ENCODE measurements around the gene NPM1.

The NPM1 gene

DNA sequence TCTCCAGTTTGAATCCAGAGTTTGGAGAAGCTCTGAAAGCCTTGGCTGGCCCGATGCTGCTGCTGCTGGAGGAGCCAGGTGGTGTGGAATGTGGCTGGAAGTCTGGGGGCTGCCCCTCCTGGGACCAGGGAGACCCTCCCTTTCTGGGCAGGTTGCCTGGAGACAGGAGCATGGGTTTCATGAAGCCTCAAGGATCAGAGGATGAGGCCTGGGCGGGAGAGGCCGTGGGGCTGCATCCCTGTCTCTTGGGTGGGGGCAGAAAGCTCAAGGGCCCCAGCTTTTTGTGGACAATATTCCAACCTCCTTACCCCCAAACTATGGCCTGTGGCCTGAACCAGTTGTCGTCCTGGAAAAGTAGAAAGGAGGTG lies 41.9 kb downstream of the NPM1 start:
- no peak for DNase-seq

DNA sequence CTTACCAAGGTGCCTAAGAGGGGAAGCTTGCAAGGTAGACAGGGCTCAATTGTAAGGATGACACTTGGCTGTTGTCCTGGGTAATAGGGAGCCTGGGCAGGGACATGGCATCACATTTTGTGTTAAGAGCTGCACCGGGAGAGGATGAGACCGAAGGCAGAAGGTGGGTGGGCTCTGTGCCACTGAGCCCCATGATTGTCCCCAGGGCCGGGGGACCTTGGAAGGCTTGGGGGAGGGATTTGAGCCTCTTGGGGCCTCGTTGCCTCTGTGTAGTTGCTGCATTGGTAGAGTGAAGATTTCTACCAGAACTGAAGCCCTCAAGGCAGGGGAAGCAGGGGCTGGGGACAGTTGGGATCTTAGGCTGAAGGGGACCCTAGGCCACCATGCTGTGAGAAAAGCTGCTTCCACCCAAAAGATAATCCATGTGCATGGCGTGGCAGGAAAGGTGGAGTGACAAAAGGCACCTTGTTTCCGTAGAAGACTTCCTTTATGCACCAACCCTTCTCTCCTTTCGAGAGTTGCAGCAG lies 43.7 kb downstream of the NPM1 start:
- DNase-seq = no peak

DNA sequence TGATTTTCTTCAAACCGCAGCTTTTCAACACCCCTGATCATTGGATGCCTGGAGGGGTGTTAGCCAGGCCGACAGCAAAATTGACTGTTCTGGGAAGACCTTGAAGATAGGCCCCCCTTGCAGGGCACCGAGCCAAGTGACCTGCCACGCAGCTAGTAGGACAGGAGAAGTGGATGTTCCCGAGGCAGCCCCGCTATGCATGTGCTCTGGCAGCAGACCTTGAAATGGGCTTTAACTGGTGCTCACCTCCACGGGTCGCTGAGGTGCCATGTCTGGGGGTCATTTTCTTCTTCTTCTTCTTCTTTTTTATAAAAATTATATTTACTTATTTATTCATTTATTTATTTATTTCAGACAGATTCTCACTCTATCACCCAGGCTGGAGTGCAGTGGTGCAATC lies 44.4 kb downstream of the NPM1 start:
- no peak for DNase-seq

DNA sequence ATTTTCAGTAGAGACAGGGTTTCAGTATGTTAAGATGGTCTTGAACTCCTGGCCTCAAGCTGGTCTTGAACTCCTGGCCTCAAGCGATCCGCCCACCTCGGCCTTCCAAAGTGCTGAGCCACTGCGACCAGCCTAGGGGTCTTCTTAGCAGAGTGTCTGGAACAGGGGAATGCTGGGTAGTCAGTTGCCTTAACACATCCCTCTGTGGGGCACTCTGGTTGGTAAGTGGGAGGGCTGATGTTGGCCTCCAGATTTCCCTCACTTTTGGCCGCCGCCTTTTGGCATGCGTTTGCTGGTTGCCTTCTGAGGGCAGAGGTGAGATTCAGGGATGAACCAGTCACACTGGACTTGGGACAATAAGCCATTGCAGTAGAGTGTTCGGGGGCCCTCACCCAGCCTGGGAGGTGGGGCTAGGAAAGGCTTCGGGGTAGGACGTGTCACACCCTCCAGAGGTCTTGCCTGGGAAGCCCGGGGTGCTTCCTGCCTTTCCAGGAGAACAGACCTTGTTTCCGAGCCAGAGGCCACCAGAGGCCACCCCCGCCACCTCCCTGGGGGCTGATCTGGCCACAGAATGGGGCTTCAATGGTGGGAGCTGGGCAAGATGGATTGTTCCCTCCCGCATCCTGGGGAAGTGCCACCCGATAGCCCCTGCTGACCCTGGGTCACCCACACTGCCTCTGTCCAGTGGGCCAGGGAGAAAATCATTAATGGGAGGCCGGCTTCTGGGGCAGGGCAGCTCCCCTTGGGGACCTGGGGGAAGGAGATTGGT lies 45.1 kb downstream of the NPM1 start:
- DNase-seq = no peak

DNA sequence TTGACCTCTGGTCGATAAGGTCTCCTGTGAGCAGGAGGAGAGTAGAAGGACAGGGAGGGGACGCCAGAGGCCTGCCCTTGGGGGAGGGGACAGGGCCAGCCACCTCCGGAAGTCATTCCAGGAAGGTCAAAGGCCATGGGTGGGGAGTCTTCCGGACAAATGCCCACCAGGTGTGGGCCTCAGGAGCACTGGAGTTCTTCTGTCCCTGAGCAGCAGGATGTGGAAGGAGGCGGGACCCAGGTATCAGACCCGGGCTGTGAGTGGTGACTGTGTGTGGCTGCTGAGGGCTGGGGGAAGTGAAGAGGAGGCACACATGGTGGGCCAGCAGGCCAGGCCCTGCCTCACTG lies 45.7 kb downstream of the NPM1 start:
- no peak for DNase-seq

DNA sequence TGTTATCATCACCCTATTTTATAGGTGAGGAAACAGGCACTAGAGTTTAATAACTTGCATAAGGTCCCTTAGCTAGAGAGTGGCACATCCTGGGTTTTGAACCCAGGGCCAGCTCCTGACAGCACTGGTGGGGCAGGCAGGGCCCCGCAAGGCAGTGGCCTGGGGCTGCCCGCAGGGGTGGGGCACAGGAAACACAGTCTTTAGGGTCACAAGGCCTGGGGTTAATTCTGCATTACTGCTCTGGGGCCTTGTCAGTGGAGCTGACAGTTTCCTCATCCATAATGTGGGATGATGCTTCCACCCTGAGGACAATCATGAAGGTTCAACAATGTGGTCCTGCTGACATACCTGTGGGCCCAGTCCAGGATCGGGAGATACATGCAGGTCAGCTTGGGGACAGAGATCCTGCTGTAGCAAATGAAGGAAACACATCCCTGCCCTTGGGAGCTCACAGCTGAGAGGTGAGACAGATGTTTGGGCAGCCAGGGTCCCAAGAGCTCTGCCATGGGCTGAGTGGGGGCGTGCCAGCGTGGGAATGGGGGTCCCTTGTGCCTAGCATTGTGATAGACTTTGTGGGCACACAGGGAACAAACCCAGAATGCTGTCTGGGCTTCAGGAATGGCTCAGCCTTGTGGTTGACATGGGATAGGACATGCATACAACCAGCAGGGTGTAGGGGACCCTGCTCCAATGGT lies 46.5 kb downstream of the NPM1 start:
- DNase-seq = no peak

DNA sequence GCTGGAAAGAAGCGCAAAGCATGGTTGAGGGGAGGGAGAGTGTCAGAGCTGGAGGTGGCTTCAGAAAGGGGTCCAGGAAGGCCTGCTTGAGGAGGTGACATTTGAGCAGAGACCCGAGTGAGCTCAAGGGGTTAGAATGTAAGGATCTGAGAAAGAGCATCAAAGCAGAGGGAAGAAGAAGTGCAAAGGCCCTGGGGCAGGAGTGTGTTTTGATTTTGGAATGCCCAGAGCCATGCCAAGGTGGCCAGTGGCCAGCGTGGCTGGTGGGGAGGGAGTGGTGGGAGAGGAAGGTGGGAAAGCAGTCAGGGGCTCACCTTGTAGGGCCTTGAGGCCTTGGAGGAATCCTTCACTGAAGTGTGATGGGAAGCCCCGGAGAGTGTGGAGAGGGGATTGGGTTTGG lies 47.2 kb downstream of the NPM1 start:
- DNase-seq = no peak

DNA sequence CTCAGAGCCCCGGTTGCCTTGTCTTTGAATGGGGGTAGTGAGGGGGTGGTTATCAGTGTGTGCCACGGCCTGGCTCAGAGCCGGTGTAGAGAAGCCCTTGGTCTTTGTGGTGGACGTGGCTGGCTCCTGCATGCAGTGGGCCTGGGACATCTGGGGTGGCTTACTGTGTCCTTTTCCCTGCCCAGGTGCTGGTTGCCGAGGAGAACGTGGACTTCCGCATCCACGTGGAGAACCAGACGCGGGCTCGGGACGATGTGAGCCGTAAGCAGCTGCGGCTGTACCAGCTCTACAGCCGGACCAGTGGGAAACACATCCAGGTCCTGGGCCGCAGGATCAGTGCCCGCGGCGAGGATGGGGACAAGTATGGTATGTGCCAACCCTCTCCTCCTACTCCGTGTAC lies 48.3 kb downstream of the NPM1 start:
- no peak for DNase-seq

DNA sequence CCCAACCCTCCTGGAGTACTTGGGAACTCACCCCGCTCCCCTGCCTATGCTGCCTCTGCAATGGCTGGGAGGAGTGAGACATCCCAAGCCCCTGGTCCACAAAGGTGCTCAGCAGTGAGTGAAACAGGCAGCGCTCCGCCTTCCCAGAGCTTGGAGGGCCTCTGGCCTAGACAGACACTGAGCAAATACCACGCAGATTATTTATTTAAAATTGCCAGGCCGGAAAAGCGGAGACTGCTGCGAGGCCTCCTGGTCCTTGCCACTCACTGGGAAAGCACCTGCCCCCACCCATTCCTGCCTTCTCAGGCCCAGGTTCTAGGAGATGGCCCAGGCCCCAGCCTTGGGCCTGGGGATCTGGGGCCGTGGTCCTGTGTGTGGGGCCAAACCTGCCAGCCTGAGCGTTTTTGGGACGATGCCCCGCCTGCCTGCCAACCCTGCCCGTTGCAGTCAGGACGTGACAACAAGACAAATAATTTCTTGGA lies 49.2 kb downstream of the NPM1 start:
- no peak for DNase-seq

DNA sequence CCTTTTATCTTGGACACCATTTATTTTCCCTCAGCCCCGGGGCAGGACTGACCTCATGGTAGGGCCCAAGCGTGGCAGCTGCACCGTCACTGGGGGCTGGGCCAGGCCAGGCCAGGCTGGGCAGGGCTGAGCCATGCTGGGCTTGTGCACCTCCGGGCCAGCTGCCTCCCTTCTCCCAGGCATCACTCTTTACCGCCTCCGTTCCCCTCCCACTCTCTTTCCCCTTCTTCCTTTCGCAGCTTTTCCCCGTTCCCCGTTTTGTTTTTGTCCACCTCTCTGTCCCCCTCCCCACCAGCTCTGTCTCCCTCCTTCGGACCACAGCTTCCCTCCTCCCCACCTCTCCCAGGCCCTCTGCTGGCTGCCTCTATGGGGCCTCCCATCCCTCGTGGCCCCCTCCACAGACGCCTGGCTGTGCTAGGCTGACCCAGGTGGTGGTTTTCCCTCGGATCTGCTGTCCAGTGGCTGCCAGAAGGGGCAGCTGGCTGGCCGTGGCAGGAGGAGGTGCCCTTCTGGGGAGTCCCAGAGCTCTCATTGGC lies 49.7 kb downstream of the NPM1 start:
- no peak for DNase-seq

DNA sequence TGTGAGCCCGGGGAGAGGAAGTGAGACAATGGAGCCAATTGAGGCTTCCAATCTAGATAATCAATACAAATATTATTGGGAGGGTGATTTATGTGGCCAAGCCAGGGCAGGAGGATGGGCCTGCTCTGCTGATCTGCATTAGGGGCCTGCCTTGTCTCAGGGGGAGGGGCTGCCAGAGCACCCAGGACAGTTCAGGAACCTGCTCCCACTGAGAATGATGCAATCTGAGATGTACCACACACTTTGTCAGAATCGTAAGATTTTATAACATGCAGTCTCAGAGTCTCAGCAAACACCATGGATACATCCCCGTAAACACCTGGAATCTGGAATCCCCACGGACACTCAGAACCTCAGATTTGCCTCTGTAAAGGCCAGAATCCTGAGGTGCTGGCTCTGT lies 51.1 kb downstream of the NPM1 start:
- DNase-seq = no peak

DNA sequence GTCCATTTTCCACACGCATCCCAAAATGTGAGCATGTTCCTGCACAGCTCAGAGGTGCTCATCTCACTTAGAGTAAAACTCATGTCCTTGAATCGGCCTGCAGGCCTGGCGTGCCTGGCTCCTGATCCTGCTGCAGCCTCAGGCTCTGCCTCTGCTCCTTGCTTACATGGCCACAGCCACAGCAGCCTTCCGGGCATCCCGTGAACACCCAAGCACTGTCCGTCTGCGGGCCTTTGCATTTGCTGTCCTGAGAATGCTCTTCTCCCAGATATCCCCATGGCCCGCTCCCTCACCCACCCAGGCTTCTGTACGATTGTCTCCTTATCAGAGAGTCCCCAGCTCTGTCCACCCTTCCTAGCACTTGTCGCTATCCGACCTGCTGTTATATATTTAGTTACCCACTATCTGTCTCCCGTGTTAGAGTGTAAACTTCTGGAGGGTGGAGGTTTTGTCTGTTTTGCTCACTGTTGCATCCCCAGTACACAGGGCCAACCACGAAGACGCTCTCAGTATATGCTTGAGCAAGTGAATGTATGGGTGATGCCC lies 53.7 kb downstream of the NPM1 start:
- no peak for DNase-seq

DNA sequence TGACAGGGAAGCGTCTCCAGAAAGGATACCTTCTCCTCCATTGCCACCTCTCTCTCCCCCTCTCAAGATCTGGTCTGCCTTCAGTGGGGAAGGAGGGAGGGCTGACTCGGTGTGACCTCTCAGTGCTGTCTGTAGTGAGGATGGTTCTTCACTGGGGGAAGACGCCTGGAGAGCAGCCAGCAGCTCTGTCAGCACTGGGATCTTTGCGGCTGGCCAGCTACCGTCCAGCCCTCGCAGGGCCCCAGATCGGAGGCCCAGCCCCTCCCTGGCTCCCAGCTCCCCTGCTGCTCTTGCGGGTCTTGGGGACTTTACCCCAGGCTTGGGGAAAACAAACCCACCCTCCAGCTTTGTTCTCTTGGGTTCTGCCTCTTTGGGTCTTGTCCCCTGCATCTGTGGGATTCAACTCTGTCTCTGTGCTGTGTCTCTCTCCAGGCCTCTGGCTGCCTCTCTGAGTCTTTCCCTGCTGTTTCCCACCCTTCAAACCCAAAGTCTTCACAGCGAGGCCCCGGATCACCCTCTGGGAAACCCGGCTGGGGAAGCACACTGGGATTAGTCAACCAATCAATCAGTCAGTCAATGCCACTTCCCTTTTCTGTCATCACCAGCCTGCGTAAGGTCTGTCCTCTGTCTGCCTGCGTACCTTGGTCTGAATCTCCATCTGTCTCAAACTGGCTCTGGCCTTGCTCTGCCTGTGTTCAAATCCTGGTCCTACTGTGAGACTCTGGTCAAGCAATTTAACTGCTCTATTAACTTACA lies 54.8 kb downstream of the NPM1 start:
- DNase-seq = no peak

DNA sequence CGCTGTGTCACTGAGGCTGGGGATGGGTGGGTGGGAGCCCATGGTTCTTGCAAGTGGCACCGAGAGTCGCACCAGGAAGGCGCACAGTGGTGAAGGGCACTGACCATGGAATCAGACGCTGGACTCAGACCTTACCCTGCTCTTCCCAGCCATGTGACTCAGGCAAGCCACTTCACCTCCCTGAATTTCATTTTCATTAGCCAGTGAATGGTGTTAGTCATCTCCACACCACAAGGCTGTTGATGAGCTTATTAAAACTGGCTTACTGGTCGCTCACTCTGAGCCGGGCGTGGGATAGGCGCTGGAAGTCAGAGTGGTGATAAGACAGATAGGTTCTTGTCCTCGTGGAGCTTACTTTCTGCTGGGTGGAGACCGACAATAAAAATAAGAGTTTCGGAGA lies 56.9 kb downstream of the NPM1 start:
- no peak for DNase-seq

DNA sequence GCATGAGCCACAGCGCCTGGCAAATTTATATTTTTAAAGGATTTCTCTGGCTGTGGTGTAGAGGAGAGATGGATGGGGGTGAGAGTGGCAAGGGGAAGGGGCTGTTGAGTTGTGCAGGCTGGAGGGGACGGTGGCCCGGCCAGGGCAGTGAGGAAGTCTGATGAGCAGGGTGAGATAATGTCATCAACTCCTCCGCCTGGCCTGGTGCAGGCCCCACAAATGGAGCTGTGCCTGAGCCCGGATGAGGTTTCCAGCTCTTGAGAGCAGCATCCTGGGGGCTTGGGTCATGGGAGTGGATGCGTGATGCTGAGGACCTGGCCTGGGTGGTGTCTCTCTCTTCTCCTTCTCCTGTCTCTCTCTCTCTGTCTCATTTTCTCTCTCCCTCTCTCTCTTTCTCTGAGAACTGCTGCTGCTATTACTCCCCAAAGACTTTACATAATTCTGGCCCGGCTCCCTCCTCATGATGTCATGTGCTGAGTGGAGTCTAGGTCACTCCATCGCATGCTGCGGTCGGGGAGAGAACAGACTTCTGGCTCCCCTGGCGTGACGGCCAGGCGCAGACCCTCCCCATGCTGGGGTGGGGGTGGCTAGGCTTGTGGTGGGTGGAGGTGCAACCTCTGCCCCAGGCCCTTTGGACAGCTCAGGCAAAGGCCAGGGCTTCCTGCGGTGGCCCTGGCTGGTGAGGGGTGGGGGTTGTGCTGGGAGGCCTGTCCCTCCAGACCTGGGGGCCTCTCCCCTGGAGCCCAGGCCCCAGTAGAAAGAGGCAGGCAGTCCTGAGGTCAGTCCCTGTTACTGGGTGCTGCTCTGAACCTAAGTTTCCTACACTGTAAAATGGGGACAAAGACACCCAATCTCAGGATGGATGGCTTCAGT lies 58.2 kb downstream of the NPM1 start:
- DNase-seq = no peak

DNA sequence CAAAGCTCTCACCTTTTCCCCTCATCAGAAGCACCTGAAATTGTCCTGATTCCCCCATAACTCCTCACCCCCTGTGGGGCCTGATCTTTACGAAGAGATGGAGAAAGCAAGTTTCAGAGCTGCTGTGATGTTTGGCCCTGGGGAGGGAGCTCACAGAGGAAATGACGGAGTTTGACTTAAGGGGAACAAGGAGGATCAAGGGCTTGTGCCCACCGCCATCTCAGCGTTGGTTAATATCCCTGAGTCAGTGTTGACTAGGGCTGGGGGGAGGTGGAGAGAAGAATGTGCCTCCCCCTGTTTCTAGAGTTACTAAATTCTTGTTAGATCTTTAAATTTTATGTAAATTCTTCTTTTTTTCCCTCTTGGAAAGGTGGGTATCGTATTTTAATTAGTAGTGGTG lies 59.6 kb downstream of the NPM1 start:
- DNase-seq = no peak

DNA sequence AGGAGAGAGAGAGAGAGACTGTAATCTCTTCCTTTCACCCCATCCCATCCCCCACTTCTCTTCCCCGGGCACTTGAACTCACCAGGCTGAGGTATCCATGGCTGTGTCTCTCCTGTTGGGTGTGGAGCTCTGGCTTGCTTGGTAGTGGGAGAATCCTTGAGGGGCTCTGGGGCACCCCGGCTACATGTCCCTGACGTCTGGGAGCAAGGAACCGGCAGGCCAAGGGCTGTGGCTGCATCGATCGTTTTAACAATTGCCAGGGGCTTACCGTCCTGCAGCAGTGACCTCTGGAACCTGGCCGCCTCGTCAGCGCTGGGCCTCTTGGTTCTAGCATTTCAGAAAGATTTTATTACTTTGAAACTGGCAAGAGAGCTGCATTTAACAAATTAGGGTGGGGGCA lies 61.8 kb downstream of the NPM1 start:
- DNase-seq = no peak

DNA sequence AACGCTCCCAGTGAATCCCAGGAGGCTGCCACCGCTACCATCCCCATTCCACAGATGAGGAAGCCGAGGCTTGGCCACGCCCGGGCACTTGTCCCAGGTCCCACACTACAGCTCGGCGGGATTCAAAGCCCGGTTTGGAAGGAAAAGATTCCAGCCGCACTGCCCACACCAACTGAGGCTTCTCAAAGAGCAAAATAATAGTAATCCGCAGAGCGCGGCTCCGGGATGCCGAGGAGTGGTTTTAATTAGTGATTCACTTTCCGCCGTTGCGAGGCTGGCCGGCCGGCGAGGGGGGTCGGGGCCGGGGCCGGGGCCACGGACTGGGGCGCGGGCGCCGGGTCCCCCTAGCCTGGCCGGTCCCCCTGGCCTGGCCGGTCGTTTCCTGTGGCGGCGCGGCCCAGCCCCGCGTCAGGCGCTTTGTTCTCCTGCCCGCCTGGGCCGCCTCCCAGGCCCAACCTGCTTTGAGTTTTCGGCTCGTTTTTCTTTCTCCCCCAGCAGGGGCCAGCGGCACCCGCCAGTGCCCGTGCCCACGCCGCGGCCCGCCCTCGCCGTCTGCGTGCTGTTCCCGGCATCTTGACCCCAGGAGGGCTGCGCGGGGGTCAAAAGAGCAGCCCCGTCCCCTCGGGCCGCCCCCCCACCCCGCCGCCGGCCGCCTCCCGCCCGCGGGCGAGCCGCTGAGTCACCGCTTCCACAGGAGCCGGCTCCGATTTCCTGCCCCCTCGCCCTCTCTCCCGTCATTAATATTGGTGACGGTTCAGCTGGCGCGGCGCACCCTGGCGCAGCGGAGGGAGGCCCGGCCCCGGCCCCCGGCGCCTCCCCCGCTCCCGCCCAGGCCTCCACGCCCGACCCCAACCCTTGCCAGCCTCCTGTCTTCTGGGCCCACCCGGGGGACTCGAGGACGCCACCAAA lies 63.0 kb downstream of the NPM1 start:
- DNase-seq = peak; percentile 12

DNA sequence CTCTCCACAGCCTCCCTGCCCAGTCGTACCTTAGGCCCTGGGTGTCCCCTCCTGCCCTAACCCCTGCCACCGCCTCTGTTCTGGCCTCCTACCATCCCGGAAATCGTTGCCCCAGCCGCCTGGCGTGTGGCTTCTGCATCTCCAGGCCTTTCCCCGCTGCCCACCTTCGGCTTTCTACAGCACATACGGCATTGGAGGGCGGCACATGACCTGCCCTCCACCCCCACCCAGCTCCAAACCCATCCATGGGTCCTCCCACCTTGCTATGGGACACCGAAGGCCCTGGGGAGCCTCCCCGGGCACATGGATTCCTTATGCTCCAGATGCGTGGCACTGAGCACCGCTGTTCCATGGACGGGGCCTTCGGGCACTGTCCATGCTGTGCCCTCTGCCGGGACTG lies 63.8 kb downstream of the NPM1 start:
- no peak for DNase-seq

DNA sequence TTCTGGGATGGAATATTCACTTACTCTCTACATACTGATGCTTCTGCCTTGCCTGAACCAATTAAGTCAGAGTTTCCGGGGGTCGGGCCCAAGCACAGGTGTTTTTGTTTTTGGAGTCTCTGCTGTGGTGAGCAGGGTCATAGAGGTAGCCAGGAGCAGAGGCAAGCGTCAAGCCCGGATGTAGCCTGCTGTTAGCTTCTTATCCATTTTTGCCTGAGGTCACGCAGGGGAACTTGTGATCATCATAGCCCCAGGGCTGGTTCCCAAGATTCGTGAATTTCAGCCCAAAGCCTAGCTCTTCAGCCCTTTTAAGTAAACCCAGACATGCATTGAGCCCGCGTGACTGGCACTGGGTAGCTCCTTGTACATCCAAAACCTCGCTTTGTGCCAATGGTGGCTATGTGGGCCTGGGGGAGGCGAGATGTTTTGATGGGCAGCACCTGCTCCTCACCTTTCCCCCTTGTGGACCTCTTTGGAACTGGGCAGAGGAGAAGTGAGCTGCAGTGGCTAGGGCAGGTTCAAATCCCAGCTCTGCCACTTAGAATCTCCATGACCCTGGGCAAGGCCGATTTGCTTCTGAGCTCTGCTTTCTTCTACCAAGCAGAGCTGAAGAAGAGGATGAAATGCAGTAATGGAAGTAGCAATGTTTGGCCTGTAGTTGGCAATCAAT lies 65.5 kb downstream of the NPM1 start:
- DNase-seq = no peak

DNA sequence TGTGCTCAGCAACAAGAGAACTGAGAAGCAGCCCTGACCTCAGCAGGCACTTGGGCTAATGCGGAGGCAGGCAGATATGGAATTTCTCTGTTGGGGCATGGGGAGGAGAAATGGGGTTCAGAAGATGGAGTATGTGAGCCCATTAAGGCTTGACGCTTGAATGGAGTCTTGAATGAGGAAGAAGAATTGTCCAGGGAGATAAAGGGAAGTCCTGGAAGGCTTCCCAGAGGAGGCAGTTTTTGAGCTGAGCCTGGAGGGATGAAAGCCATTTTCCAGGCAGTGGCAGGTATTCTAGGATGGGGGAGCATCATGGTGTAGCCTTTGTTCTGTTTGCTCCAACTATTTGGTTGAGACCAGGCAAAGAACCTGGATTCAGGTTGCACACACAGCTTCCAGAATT lies 66.3 kb downstream of the NPM1 start:
- no peak for DNase-seq
